ENCODE results near the gene SOHLH1.
A peak's percentile ranks its signal among the peaks of the same experiment; 100 is the strongest.
"Not testable (repeated sequence)": the region's sequence is repeated elsewhere in the genome, so short reads cannot be mapped to it uniquely, and the experiment has no call there.

The SOHLH1 gene

DNA sequence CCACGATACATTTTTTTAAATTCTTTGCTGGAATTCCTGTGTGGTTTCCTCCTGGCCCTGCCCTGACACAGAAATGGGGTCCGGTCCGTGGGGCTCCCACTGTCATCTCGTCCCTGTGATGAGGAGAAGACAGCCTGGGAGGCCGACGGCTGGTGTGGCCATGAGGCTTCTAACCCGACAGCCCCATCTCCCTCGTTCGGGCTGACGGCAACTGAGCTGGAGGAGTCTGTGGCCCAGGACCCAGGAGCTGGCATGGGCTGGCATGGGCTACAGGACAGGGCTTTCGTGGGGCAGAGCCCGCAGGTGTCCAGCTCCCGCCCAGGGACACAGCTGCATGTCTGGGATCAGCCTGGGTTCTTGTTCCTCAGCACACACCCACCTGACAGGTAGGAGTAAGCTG lies 22.4 kb downstream of the SOHLH1 start:
- no peak for DNase-seq

DNA sequence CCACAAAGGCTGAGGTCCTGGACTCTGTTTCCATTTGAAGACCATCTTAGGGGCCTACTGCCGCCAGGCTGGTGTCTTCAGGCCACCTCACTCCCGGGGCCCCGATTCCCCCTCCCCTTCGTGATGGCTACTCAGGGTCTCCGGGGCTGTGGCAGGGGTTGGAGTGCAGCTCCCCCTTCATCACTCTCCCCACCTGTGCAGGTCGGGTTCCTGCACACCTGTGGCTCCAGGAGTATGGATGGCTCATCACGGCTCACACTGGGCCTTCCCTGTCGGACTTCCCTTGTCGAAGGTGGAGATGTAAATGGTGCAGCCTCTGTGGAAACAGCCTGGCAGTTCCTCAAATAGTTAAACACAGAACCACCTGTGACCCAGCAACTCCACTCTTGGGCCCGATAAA lies 24.3 kb downstream of the SOHLH1 start:
- no peak for DNase-seq

DNA sequence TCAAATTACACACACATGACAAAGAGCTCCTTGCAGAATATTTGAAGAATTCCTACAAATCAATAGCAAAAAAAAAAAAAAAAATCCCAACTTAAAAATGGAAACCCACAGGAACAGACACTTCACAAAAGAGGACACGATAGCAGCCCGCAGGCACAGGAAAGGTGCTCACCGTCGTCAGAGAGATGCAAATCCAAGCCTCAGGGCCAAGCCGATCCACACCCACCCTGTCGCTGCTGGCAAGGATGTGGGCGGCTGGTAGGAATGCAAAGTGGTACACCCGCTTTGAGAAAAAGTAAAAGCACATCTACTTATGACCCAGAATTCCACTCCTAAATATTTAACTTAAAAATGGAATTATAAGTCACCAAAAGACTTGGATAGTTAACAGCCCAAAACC lies 25.3 kb downstream of the SOHLH1 start:
- no peak for DNase-seq

DNA sequence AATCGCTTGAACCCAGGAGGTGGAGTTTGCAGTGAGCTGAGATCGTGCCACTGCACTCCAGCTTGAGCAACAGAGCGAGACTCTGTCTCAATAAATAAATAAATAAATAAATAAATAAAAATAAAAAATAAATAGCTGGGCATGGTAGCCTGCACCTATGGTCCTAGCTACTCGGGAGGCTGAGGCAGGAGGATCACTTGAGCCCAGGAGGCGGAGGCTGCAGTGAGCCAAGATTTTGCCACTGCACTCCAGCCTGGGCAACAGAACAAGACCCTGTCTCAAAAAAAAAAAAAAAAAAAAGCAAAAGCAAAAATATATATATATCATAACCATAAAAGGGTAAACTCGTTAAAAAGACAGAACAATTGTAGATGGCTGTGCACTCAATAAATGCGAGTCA lies 26.5 kb downstream of the SOHLH1 start:
- DNase-seq = not testable (repeated sequence)

DNA sequence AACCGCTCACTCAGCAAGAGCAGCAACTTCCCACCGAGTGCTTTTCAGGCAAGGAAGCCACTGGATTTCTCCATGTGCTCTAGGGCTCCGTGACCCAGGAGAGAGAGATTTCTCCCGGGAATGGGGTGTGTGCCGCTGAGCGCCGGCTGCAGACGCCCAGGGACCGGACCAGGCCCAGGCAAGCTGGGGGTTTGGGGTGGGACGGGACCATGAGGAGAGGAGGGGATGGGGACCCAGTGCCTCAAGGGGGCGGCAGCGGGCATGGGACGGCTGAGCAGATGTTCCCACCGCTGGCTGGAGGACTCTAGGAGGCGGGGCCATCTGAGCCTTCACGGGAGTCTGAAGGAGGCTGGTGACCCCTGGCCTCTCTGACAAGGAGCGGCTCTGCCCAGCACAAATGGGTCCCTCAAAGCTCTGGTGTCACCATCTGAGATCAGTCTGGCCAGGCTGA lies 27.7 kb downstream of the SOHLH1 start:
- no peak for DNase-seq

DNA sequence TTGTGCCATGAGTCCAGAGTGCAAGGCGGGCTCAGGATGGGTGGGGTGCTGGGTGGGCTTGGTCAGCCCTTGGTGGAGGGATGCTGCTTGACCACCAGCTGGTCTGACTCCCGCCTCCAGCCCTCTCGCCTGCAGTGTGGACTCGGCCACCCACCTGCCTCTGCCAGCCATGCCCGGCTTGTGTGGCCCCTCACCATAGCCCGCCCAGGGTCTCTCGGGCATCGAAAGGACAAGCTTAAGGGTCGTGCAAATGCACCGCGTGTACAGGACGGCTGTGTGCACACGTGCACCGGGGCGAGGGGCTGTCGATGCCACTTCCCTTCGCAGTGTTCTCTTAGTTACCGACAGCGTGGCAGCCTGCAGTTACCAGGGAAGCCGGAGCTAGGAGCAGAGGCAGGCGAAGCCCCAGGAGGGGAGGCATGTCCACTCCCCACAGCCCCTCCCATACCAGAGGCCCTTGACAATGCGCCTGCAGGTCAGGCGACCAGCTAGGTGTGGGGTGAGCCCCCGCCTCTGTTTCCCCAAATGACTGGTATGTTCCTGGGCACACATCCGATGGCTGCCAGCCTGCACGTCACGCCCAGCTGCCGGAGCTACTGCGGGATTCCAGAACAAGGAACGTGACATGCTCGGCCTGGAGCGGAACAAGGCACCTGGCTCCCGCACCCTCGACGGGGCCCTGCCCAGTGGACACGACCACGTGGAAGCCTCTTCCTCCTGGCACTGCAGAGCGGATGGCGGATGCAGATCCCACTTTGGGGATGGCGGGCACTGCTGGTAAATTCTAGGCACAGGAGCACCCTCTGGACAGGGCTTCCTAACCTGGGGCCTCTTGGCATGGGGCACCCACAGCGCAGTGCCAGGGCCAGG lies 28.3 kb downstream of the SOHLH1 start:
- no peak for DNase-seq

DNA sequence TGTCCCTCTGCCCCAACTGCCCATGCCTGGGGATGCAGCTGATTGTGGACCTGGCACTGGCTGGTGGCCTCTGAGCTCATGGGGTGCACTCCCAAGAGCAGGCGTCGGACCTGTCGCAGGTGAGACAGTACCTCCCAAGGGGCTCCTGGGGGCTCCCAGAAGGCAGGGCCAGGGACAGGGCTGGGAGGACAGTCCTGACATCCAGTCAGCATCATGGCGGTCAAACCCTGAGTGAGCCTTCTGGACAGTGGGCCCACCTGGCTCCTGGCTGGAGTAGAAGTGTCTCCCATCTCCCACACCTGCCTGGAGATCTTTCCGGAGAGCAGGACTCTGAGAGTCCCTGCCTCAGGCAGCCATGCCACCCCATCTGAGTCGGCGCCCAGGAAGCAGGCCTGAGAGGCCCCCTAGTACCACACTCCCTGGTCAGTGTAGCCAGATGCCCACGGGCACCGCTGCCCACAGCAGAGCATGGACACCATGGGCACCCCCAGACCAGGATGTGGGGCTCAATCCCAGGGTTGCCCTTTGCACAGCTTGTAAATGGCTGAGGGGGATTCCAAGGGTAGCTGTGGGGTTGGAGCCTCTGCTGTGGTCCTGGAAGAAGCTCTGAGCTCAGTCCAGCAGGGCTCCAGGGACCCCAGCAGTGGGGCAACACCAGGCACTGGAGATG lies 29.5 kb downstream of the SOHLH1 start:
- DNase-seq = no peak

DNA sequence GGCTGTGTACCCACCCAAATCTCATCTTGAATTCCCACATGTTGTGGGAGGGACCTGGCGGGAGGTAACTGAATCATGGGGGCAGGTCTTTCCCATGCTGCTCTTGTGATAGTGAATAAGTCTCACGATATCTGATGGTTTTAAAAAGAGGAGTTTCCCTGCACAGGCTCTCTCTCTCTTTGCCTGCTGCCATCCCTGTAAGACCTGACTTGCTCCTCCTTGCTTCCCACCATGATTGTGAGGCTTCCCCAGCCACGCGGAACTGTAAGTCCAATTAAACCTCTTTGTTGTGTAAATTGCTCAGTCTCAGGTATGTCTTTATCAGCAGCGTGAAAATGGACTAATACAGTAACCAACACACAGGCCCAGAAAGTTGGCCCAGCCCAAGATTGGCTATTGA lies 30.3 kb downstream of the SOHLH1 start:
- not testable (repeated sequence) for DNase-seq

DNA sequence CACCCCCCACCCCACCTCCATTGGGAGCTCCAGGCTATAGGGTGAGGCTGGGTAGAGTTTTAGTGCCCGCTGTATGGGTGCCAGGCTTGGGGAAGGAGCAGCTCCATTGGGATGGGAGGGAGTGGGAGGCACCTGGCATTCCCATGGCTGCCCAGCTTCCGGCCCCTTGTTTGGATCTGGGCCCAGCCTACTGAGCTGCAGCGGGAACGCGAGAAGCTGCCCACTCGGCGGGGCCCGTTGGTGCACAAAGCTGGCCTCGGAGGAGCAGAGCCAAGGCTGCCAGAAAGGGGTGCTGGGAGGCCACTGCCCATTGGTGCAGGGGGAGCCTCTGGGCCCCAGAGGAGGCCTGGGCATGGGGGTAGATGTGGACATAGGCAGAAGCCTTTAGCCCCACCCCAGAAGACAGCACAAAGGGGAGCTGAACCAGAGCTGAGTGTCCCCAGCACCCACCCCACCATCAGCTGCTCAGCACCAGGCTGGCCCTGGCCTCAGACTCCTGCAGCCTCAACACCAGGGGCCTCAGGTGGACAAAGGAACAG lies 31.7 kb downstream of the SOHLH1 start:
- DNase-seq = no peak

DNA sequence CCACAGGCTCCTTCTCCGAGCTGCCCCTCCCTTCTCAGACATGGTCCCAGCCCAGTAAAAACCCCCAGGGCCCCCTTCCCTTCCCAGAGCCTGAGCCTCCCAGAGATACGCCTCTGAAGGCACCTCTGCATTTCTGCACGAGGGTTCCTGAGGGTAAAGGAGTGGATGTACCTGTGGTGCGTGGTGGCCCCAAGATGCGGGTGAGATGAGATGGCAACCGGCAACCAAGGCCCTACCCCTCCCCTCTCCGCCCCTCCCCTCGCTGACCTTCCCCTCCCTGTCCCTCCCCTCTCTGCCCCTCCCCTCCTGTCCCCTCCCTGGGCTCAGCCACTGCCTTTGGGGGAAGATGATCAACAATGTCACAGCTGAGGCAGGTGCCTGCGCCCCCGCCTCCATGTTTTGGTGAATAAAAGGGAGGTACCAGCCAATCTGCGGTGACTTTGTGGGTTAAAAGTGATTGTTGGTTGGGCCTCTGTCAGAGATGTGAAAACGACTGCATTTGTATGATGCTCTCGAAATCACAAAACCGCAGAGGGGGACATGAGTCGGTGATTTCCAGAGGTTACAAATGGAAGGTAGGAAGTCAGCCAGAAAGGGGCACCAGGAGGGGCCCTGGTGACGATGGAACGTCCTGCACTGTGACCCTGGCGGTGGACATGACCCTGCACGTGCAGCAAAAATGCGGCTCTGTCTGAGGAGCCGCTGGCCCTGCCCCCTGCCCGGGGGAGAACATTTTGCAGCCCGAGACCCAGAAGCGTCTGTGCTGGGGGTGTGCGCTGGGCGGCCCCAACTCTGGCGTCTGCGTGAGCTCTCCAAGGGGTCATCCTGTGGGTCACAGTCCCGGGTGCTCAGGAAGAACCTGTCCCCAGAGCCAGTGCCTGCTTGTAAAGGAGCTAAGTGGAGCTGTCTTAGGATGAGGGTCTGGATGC lies 32.5 kb downstream of the SOHLH1 start:
- DNase-seq = no peak

DNA sequence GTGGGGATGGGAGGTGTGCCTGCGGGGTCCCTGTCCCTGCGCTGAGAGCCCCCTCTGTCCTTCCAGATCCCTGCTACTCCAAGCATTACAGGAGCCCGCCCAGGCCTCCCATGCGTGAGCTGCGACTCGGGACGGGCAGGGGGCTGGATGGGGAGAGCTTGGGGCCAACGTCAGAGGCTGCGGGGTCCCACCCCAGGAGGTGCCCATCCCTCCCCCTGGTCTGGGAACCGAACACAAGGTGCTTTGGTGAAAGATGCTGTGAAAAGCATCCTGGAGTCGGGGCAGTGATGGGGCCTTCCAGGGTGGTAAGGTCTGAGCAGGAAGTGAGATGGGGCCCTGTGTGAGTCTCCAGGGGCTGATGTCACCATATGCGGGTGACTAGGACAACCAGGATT lies 33.5 kb downstream of the SOHLH1 start:
- DNase-seq = no peak

DNA sequence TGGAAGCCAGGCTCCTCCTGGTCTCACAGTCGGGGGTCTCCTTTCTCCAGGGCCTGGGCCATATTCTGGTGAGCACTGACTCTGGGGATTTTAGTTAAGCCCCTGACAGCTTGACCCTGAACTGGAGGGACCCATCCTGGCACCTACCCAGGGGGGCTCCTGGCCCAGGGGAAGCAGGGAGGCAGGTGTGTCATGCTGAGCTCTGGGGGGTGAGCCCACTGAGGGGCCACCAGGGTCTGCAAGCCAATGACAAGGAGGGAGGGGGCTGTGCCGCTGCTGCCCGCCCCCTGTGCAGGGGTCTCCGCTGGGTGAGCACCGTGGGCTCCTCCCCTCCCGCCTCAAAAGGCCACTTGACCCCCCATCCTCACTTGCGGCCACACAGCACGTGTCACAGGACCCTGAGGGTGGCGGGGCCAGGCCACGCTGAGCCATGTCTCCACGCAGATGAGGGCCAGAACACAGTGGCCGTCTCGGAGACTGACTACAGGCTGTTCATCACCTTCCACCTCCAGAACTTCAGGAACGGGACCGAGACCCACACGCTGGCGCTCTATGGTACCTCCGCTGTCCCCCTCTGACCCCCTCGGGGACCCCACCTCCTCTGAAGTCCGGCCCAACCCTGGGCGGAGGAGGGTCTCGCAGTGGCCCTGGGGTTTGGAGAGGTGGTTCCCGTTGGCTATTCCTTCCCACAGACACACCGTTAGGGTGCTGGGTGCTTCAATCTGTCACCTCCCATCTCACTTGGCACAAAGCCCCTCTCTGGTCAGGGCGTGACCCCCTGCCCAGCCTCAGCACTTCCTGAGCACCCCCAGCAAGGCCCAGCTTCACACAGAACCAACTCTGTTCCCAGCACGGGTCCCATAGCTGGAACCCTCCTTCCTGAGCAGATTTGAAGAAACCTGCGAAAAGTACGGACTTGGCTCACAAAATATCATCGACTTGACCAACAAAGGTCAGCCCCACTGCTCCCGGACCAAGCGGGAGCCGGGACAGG lies 34.2 kb downstream of the SOHLH1 start:
- no peak for DNase-seq

DNA sequence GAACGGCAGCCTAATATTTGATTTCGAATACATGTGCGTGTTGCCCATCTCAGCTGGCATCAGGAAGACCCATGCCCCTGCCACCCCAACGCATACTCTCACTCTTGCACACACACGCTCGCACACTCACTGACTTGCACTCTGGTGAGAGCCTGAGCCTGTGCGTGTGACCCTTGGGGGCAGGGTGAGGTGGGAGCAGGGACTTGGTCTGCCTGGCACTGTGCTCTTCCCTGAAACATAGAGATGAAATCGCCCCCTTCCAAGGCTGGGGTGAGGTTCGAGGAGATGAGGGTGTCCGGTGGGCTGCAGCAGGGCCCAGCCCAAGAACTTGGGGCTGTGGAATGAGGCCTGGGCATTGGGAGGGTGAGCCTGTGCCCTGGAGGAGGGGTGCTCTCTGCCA lies 35.0 kb downstream of the SOHLH1 start:
- DNase-seq = no peak

DNA sequence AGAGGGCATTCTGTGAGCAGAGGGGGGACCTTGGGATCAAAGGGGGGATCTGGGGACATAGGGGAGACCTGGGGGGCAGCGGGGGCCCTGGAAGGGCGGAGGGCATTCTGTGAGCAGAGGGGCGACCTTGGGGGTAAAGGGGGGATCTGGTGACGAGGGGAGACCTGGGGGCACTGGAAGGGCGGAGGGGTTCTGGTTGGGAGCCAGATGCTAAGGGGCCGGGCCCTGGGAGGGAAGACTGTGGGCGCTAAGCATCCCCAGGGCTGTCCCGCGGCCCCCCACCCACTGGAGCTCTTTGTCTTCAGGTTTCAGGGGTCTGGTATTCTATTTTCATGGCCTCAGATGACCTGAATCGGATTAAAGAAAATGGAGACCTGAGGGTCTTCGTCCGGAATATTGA lies 35.4 kb downstream of the SOHLH1 start:
- DNase-seq = no peak

DNA sequence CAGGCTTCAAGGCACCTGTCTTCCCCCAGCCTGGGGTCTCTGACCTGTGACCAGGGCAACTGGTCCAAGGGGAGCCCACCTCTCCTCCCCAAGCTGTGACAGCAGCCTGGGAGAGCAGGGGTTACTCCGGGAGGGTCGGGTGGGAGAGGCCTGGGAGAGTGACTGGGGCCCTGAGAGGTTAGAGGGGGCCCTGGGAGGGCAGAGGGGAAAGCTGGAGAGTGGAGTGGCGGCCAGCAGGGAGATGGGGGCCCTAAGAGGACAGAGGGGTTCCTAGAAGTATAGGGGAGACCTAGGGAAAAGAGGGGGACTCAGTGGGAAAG lies 35.9 kb downstream of the SOHLH1 start:
- DNase-seq = no peak

DNA sequence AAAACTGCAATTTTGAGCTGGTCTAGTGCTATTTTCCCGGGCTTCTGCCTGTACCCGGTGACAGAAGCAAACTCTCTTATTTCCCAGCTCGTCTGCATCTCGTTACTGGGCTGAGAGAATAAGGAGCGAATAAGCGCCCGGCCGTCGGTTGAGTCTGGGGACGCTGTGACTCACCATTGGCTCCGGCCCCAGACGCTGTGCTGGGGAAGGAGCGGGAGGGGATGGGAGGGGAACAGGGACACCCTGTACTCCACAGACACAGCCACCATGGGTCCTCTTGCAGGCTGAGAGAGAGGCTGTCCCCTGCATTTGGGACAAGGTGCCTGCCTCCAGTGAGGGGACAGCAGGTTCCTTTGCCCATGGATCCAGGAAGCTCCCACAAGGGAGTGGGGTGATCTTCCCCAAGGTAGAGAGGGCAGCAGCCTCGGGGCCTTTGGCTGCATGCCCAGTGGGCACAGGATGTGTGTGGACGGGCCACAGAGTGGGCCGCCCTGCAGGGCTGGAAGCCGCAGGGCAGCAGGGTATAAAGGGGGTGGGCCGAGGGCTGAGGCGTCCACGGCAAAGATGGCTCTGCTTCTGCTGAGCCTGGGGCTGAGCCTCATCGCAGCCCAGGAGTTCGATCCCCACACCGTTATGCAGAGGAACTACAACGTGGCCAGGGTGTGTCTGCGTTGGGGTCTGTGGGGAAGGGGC lies 36.4 kb downstream of the SOHLH1 start, which contains the start of gene LCN9:
TSS of gene LCN9 (plus strand) at position 552 of the 693 bp plus-strand sequence. CDS start at position 565, 13 bp downstream.
- peak; percentile 10 for DNase-seq

DNA sequence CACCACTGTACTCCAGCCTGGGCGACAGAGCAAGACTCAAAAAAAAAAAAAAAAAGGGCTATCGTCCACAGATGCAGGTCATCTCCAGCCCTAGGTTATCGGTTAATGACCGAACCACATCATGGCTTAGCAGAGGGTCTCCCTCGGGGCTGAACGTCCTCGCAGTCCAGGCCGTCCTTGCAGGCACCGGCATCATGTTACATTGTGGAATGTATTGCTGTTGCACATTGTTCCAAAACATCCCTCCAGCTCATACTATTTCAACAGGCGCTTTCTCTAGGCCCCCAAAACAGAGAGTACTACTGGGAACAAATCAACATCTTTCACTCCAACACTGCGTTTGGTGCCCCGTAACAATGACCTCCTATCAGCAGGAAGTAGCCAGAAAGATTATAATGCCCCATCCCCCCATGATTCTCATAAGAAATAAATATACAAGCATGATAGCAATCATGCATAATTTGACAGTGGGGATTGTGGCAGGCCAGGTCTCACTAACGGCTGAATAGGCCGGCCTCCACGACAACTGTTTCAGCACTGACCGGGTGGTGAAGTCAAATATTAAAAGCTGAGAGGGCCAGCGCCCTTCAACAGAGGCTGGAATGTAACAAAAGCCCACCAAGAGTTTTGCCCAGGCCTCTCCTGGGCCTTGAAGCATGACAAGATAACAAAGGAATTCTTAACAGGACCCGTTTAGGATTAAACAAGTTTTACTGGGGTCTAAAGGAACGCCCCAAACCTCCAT lies 37.3 kb downstream of the SOHLH1 start:
- no peak for DNase-seq

DNA sequence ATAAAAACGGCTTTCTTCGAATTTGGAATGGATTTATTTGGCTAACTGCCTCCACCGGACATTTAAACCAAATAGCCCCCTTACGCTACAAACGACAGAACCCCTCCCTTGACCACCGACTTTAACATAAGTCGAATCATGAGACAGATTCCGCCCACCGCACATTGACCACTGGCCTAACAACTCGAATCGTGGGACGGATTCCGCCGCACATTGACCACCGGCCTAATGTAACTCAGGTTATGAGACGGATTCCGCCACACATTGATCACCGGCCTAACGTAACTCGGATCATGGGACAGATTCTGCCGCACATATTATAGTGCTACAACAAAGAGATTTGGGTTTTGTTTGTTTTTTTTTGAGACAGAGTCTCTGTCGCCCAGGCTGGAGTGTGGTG lies 38.9 kb downstream of the SOHLH1 start:
- no peak for DNase-seq

DNA sequence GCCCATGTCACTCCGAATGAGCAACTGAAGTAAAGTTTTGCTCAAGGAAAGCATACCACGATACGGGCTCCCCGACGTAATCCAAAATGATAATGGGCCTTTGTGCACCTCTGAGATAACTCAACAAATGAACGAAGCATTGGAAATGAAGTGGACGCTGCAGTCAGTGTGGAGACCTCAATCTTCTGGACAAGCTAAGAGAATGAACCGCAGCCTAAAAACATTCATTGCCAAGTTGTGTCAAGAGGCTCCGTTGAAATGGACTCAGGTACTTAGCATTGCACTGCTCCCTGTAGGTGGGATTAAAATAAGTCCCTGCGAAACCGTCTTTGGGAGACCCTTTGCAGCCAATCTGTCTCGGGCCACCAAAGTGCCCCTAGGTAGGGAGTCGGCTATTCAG lies 40.0 kb downstream of the SOHLH1 start:
- DNase-seq = no peak

DNA sequence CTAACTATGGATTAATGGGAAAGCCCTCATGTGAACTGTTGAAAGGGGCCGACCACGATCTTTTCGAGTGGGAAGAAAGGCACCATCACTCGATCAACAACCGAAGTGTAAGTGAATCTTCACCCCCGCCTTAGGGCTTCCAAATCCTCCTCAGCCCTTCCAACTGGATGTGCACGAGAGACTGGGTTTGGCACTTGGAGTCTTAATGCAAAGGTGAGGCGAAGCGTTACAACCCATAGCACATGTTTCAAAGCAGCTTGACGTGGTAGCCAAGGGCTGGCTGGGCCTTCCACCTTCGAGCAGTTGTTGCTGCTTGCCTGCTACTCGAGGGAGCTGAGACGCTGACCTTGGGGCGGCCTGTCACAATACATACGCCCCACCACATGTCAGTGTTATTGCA lies 41.9 kb downstream of the SOHLH1 start:
- no peak for DNase-seq
